Ishikawa (cell line): Measurements from ENCODE around the gene TRAPPC5.

Experiments used
- CEBPB ChIP-seq: IDR thresholded peaks from 2 replicates; pipeline ENCODE4 v1.6.1; 2012
- CREB1 ChIP-seq: IDR thresholded peaks from 2 replicates; pipeline ENCODE4 v1.6.1; 2012; ENCODE audit warnings: low read depth
- EGR1 ChIP-seq: IDR thresholded peaks from 2 replicates; pipeline ENCODE4 v1.6.1; 2012
- MAX ChIP-seq: IDR thresholded peaks from 2 replicates; pipeline ENCODE4 v1.6.1; 2012
- NFIC ChIP-seq: IDR thresholded peaks from 2 replicates; pipeline ENCODE4 v1.6.1; 2012
- RAD21 ChIP-seq: IDR thresholded peaks from 2 replicates; pipeline ENCODE4 v1.6.1; 2012; ENCODE audit warnings: low read depth
- TAF1 ChIP-seq: IDR thresholded peaks from 2 replicates; pipeline ENCODE4 v1.6.1; 2012; ENCODE audit warnings: low read depth, mild to moderate bottlenecking
- TCF12 ChIP-seq: IDR thresholded peaks from 2 replicates; pipeline ENCODE4 v1.6.1; 2012; ENCODE audit warnings: low read depth

GRCh38 chr19:7639863-7640348 lies 40.7 kb upstream of the TRAPPC5 start:
- no peak for TF ChIP-seq NFIC
- no peak for TF ChIP-seq CREB1
- TF ChIP-seq CEBPB = no peak
- no peak for TF ChIP-seq MAX
- no peak for TF ChIP-seq TCF12
- TF ChIP-seq RAD21 = no peak
- TF ChIP-seq TAF1 = no peak
- TF ChIP-seq EGR1 = no peak
